Measurements from ENCODE around the gene CIT. TPM values are rescaled to one million over a fixed set of nuclear protein-coding genes. Genes with fewer than 3 reads are reported as not detected.

CIT gene
- total and polyA plus RNA-seq, 8 donors: 0.38 to 2.7 (median 0.84) TPM

DNA sequence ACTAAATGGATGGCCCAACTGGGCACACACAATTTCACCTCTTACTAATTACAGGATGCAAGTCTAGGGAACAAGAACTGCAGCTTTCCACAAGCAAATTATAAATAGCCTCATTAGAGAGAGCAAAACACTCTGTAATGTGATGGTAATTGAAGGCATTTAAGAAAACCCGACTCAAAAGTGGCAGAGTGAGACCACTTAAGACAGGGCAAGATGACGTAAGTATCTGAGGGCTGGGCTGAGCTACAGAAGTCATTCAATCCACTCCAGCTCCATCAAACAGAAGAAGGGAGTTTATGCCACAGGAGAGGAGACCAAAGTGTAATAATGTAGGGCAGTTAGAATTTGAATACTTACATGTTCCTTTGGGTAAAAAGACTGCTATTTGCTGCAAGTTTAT is 118.9 kb downstream of the CIT start:
- no peak for FAIRE-seq
- no peak overlapping the region for H3K27ac ChIP-seq
- intact Hi-C loops (cut with DNase I): no loop called here
- ATAC-seq: no peak
- no peaks in the 10 kb centered on the region for H3K27me3 ChIP-seq
- no peaks in the 10 kb centered on the region for H3K36me3 ChIP-seq
- H3K9me3 ChIP-seq: no peaks in the 10 kb centered on the region
- no peak overlapping the region for H3K4me3 ChIP-seq
- WGBS, 2 donors: 96 to 98% methylated on average over 2 of the region's 2 CpGs
- no peak for DNase-seq
- TF ChIP-seq, protein P1, sequence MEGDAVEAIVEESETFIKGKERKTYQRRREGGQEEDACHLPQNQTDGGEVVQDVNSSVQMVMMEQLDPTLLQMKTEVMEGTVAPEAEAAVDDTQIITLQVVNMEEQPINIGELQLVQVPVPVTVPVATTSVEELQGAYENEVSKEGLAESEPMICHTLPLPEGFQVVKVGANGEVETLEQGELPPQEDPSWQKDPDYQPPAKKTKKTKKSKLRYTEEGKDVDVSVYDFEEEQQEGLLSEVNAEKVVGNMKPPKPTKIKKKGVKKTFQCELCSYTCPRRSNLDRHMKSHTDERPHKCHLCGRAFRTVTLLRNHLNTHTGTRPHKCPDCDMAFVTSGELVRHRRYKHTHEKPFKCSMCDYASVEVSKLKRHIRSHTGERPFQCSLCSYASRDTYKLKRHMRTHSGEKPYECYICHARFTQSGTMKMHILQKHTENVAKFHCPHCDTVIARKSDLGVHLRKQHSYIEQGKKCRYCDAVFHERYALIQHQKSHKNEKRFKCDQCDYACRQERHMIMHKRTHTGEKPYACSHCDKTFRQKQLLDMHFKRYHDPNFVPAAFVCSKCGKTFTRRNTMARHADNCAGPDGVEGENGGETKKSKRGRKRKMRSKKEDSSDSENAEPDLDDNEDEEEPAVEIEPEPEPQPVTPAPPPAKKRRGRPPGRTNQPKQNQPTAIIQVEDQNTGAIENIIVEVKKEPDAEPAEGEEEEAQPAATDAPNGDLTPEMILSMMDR (IDR thresholded peaks at IDR 0.05): no peak
- H3K4me1 ChIP-seq: no peaks in the 10 kb centered on the region

DNA sequence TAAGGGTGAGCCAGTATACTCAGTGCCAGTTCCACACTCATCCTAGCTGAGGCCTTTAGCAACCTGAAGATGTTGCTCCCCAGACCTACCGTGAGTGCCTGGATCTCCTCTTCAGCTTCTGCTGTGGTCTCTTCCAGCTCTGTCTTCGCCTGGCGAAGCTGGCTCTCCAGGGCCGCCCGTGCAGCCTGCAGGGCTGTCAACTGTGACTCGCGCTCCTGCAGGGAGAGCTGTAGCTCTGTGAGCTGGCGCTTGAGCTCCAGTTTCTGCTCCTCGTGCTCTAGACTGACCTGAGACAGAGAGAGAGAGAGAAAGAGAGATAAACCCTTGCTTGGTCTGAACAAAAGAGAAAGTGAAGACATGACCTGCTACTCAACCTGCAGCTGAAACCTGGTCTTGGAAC is 125.2 kb downstream of the CIT start:
- Histone ChIP-seq H3K9me3 (no peaks in the 10 kb centered on the region), H3K27ac (no peak overlapping the region), H3K4me1 (no peaks in the 10 kb centered on the region), H3K36me3 (no peaks in the 10 kb centered on the region), H3K4me3 (no peak overlapping the region), H3K27me3 (no peaks in the 10 kb centered on the region)
- 95 to 97% methylated on average over 9 of the region's 9 CpGs for WGBS, 2 donors
- intact Hi-C loops (cut with DNase I): no loop called here
- FAIRE-seq: no peak
- TF ChIP-seq, protein P1 (IDR thresholded peaks at IDR 0.05): no peak
- DNase-seq: no peak
- no peak for ATAC-seq

GRCh38 chr12:119749666-119750065 is 127.5 kb downstream of the CIT start:
- Histone ChIP-seq H3K27me3 (no peaks in the 10 kb centered on the region), H3K9me3 (peaks cover 0 to 3% (median 0%) of the 10 kb centered on the region in 4 donors), H3K36me3 (no peaks in the 10 kb centered on the region), H3K4me3 (no peak overlapping the region), H3K27ac (no peak overlapping the region), H3K4me1 (no peaks in the 10 kb centered on the region)
- intact Hi-C loops (cut with DNase I): no loop called here
- FAIRE-seq: no peak
- ATAC-seq: no peak
- 74 to 79% methylated on average over 4 of the region's 4 CpGs for WGBS, 2 donors
- DNase-seq: no peak
- TF ChIP-seq, protein P1 (IDR thresholded peaks at IDR 0.05): no peak

DNA sequence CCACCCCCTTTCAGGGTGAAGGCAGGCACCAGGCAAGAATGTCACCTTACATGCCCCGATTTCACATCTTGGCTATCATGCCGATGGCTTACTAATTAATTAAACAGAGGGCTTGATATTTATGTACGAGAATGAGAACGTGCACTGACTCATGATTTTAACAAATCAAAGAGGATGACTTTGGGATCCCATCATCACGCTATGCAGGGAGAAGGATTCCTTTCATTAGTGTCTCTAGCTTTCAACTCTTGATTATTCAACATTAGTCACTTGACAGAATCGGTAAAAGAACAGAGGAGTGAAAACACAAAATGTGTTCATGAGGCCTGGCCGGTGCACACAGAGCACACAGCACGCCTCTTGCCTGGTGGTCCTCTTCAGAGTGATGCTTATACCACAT is 128.6 kb downstream of the CIT start:
- Histone ChIP-seq H3K9me3 (peaks cover 0 to 3% (median 0%) of the 10 kb centered on the region in 4 donors), H3K27ac (no peak overlapping the region), H3K27me3 (no peaks in the 10 kb centered on the region), H3K4me3 (no peak overlapping the region), H3K36me3 (no peaks in the 10 kb centered on the region), H3K4me1 (no peaks in the 10 kb centered on the region)
- ATAC-seq (no peak), FAIRE-seq (no peak), DNase-seq (no peak)
- 90% methylated on average over 8 of the region's 8 CpGs for WGBS, 2 donors
- TF ChIP-seq, protein P1 (IDR thresholded peaks at IDR 0.05): no peak
- intact Hi-C loops (cut with DNase I): no loop called here

DNA sequence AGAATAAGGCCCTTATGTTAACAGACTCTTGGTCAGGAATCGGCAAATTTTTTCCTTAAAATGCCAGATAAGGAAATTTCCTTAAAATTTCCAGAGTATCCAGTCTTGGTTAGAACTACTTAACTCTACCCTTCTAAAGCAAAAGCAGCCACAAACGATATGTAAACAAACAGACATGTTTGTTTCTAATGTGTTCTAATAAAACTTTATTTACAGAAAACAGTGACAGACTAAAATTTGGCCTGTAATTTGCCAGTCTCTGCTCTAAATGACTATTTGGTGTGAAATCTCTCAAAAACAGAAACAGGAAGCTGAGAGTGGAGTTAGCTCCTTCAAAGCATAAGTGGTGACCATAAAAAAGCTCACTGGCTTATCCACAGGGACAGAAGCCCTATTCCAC is 131.0 kb downstream of the CIT start:
- no peak overlapping the region for H3K4me3 ChIP-seq
- DNase-seq: no peak
- intact Hi-C loops (cut with DNase I): no loop called here
- FAIRE-seq: no peak
- H3K27ac ChIP-seq: no peak overlapping the region
- peaks cover 0 to 3% (median 0%) of the 10 kb centered on the region in 4 donors for H3K9me3 ChIP-seq
- TF ChIP-seq, protein P1 (IDR thresholded peaks at IDR 0.05): no peak
- no peaks in the 10 kb centered on the region for H3K36me3 ChIP-seq
- 91 to 97% methylated on average over 2 of the region's 2 CpGs for WGBS, 2 donors
- no peaks in the 10 kb centered on the region for H3K4me1 ChIP-seq
- no peak for ATAC-seq
- no peaks in the 10 kb centered on the region for H3K27me3 ChIP-seq

Measured in pancreas (tissue), 10 donors.